HEK293 (cell line): ENCODE measurements around the gene RBBP5.

ENCODE experiments used
- IKZF3 ChIP-seq: fragments of 450-650 bp; IDR thresholded peaks from 2 replicates; pipeline ENCODE4 v1.5.0; 2018; ENCODE audit warnings: missing biosample characterization, mild to moderate bottlenecking, missing genetic modification characterization, moderate library complexity
- KLF10 ChIP-seq: fragments of 450-650 bp; IDR thresholded peaks from 2 replicates; pipeline ENCODE4 v1.5.1; 2018; ENCODE audit warnings: missing biosample characterization, mild to moderate bottlenecking, missing genetic modification characterization
- OVOL3 ChIP-seq: fragments of 450-650 bp; formaldehyde crosslinking; IDR thresholded peaks from 2 replicates; pipeline ENCODE4 v1.5.1; 2016; ENCODE audit warnings: missing biosample characterization, missing genetic modification characterization
- SCRT2 ChIP-seq: fragments of 450-650 bp; formaldehyde crosslinking; IDR thresholded peaks from 2 replicates; pipeline ENCODE4 v1.5.1; 2016; ENCODE audit warnings: missing biosample characterization, missing genetic modification characterization
- SETDB1 ChIP-seq: IDR thresholded peaks from one replicate; pipeline ENCODE4 v1.6.1; 2017; ENCODE audit warnings: mild to moderate bottlenecking, low read length, moderate library complexity, mixed read lengths; ENCODE audit not compliant: insufficient read length
- WT1 ChIP-seq: fragments of 450-650 bp; formaldehyde crosslinking; IDR thresholded peaks from 2 replicates; pipeline ENCODE4 v1.5.1; 2016; ENCODE audit warnings: missing biosample characterization, missing genetic modification characterization
- ZEB2 ChIP-seq: fragments of 450-650 bp; formaldehyde crosslinking; IDR thresholded peaks from 2 replicates; pipeline ENCODE4 v1.5.1; 2016; ENCODE audit warnings: missing biosample characterization, missing genetic modification characterization
- ZFHX2 ChIP-seq: fragments of 450-650 bp; formaldehyde crosslinking; conservative IDR thresholded peaks from 2 replicates; pipeline ENCODE4 v1.5.1; 2016; ENCODE audit warnings: missing biosample characterization, missing genetic modification characterization
- ZNF133 ChIP-seq: fragments of 450-650 bp; formaldehyde crosslinking; IDR thresholded peaks from 2 replicates; pipeline ENCODE4 v1.5.1; 2016; ENCODE audit warnings: missing biosample characterization, missing genetic modification characterization
- ZNF211 ChIP-seq: fragments of 450-650 bp; formaldehyde crosslinking; IDR thresholded peaks from 2 replicates; pipeline ENCODE4 v1.5.1; 2016; ENCODE audit warnings: low read depth, missing biosample characterization, missing genetic modification characterization
- ZNF354C ChIP-seq: fragments of 450-650 bp; formaldehyde crosslinking; IDR thresholded peaks from 2 replicates; pipeline ENCODE4 v1.5.1; 2016; ENCODE audit warnings: missing biosample characterization, missing genetic modification characterization, low read depth, borderline replicate concordance
- ZNF426 ChIP-seq: fragments of 450-650 bp; formaldehyde crosslinking; IDR thresholded peaks from 2 replicates; pipeline ENCODE4 v1.5.1; 2017; ENCODE audit warnings: missing biosample characterization, missing genetic modification characterization, mild to moderate bottlenecking, inconsistent platforms, moderate library complexity
- ZNF433 ChIP-seq: fragments of 450-650 bp; formaldehyde crosslinking; IDR thresholded peaks from 2 replicates; pipeline ENCODE4 v1.5.1; 2016; ENCODE audit warnings: missing biosample characterization, missing genetic modification characterization, low read depth
- ZNF510 ChIP-seq: fragments of 450-650 bp; formaldehyde crosslinking; IDR thresholded peaks from 2 replicates; pipeline ENCODE4 v1.5.1; 2018; ENCODE audit warnings: mild to moderate bottlenecking, missing genetic modification characterization, missing biosample characterization; ENCODE audit not compliant: insufficient replicate concordance
- ZNF549 ChIP-seq: fragments of 450-650 bp; IDR thresholded peaks from 2 replicates; pipeline ENCODE4 v1.5.1; 2018; ENCODE audit warnings: missing biosample characterization, missing genetic modification characterization, mild to moderate bottlenecking, inconsistent platforms, moderate library complexity
- ZNF555 ChIP-seq: fragments of 450-650 bp; formaldehyde crosslinking; conservative IDR thresholded peaks from 2 replicates; pipeline ENCODE4 v1.5.1; 2017; ENCODE audit warnings: missing biosample characterization, mild to moderate bottlenecking, missing genetic modification characterization, inconsistent platforms
- ZNF558 ChIP-seq: fragments of 450-650 bp; formaldehyde crosslinking; IDR thresholded peaks from 2 replicates; pipeline ENCODE4 v1.5.1; 2016; ENCODE audit warnings: missing biosample characterization, missing genetic modification characterization
- ZNF560 ChIP-seq: fragments of 450-650 bp; formaldehyde crosslinking; IDR thresholded peaks from 2 replicates; pipeline ENCODE4 v1.5.1; 2017; ENCODE audit warnings: missing biosample characterization, missing genetic modification characterization, borderline replicate concordance
- ZNF623 ChIP-seq: fragments of 450-650 bp; formaldehyde crosslinking; IDR thresholded peaks from 2 replicates; pipeline ENCODE4 v1.5.1; 2016; ENCODE audit warnings: missing biosample characterization, missing genetic modification characterization
- ZNF624 ChIP-seq: fragments of 450-650 bp; formaldehyde crosslinking; IDR thresholded peaks from 2 replicates; pipeline ENCODE4 v1.5.1; 2017; ENCODE audit warnings: missing biosample characterization, missing genetic modification characterization
- ZNF629 ChIP-seq: fragments of 450-650 bp; formaldehyde crosslinking; IDR thresholded peaks from 2 replicates; pipeline ENCODE4 v1.5.1; 2017; ENCODE audit warnings: missing biosample characterization, missing genetic modification characterization
- ZNF654 ChIP-seq: fragments of 450-650 bp; formaldehyde crosslinking; IDR thresholded peaks from 2 replicates; pipeline ENCODE4 v1.5.1; 2016; ENCODE audit warnings: low read depth, missing biosample characterization, missing genetic modification characterization
- ZNF791 ChIP-seq: fragments of 450-650 bp; formaldehyde crosslinking; IDR thresholded peaks from 2 replicates; pipeline ENCODE4 v1.5.1; 2016; ENCODE audit warnings: missing biosample characterization, missing genetic modification characterization
- ZNF830 ChIP-seq: fragments of 450-650 bp; IDR thresholded peaks from 2 replicates; pipeline ENCODE4 v1.5.0; 2018; ENCODE audit warnings: missing biosample characterization, missing genetic modification characterization, low read depth, mild to moderate bottlenecking, moderate library complexity
- ZNF843 ChIP-seq: fragments of 450-650 bp; formaldehyde crosslinking; IDR thresholded peaks from 2 replicates; pipeline ENCODE4 v1.5.1; 2016; ENCODE audit warnings: missing biosample characterization, missing genetic modification characterization
- ZSCAN23 ChIP-seq: fragments of 450-650 bp; formaldehyde crosslinking; IDR thresholded peaks from 2 replicates; pipeline ENCODE4 v1.5.1; 2016; ENCODE audit warnings: missing biosample characterization, missing genetic modification characterization
- TF ChIP-seq, protein P1 (sequence below): fragments of 450-650 bp; formaldehyde crosslinking; IDR thresholded peaks from 2 replicates; pipeline ENCODE4 v1.5.1; 2016; ENCODE audit warnings: missing biosample characterization, missing genetic modification characterization
- TF ChIP-seq, protein P2 (sequence below): fragments of 450-650 bp; formaldehyde crosslinking; IDR thresholded peaks from 2 replicates; pipeline ENCODE4 v1.5.1; 2017; ENCODE audit warnings: missing biosample characterization, missing genetic modification characterization
- TF ChIP-seq, protein P3 (sequence below): fragments of 450-650 bp; formaldehyde crosslinking; IDR thresholded peaks from 2 replicates; pipeline ENCODE4 v1.5.1; 2016; ENCODE audit warnings: missing biosample characterization, missing genetic modification characterization, low read depth
- TF ChIP-seq, protein P4 (sequence below): fragments of 450-650 bp; IDR thresholded peaks from 2 replicates; pipeline ENCODE4 v1.5.1; 2018; ENCODE audit warnings: missing biosample characterization, missing genetic modification characterization
- TF ChIP-seq, protein P5 (sequence below): fragments of 450-650 bp; formaldehyde crosslinking; IDR thresholded peaks from 2 replicates; pipeline ENCODE4 v1.5.1; 2016; ENCODE audit warnings: missing biosample characterization, missing genetic modification characterization
- TF ChIP-seq, protein P6 (sequence below): fragments of 450-650 bp; formaldehyde crosslinking; IDR thresholded peaks from 2 replicates; pipeline ENCODE4 v1.5.1; 2016; ENCODE audit warnings: missing biosample characterization, missing genetic modification characterization

The RBBP5 gene

DNA sequence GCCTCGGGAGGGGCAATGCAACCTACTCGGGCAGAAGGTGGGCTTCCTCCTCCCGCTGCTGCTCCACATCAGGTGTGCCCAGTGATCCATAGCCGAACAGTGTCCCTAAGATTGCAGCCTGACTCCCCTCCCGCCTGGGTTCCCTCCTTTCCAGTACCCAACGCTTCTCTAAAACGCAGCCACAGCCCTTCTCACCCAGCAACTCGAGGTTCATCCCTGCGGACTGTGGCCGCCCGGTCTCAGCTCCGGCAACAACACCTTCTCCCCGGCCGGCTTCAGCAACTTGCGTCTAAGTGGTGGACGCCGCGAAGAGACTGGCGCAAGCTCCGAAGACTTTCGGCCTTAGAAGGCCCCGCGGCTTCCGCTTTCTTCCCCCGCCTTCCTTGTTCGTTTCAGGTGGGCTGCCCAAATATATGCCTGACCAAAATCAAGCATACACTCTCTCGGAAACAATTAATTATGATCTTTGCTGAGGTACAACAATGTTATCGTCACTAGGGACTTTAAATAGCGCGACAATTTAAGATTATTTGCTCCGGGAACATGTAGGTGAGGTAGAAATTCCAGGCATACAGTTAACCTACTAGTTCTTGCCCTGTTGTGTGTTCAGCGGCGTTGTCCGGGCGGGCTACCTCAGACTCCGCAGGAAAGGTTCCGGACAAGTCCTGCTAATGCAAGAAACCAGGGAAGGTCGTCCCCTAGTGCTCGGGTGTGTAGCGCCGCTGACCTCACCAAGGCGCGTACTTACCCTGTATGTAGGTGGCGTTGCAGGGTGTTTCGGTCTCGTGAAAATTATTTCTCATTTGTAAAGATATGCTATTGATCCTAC is at the start of gene RBBP5 (continued):
- TF ChIP-seq ZNF426 (tag by site-specific recombination) (no peak), ZNF830 (no peak), ZNF843 (tag by site-specific recombination) (peak; percentile 85), ZNF510 (tag by site-specific recombination) (no peak), ZEB2 (tag by site-specific recombination) (peak; percentile 94), ZNF623 (peak; percentile 59), ZNF211 (tag by site-specific recombination) (no peak), IKZF3 (peak; percentile 94), ZNF560 (no peak), SCRT2 (tag by site-specific recombination) (peak; percentile 78), ZSCAN23 (tag by site-specific recombination) (peak; percentile 99), ZNF791 (no peak), KLF10 (tag by site-specific recombination) (peak; percentile 86), ZNF558 (peak; percentile 95), OVOL3 (tag by site-specific recombination) (peak; percentile 63; the same call in 1 of the 2 replicates), ZNF133 (tag by site-specific recombination) (peak; percentile 81), ZNF354C (tag by site-specific recombination) (no peak), ZNF555 (tag by site-specific recombination) (no peak), ZNF433 (tag by site-specific recombination) (no peak), ZNF654 (peak; percentile 41; the same call in 1 of the 2 replicates), WT1 (tag by site-specific recombination) (peak; percentile 51; the same call in 1 of the 2 replicates), ZNF629 (tag by site-specific recombination) (peak; percentile 95), ZNF549 (tag by site-specific recombination) (no peak), SETDB1 (peak; percentile 28), ZNF624 (tag by site-specific recombination) (peak; percentile 87; the same call in 1 of the 2 replicates), ZFHX2 (peak; percentile 83)
- TF ChIP-seq, protein P1, sequence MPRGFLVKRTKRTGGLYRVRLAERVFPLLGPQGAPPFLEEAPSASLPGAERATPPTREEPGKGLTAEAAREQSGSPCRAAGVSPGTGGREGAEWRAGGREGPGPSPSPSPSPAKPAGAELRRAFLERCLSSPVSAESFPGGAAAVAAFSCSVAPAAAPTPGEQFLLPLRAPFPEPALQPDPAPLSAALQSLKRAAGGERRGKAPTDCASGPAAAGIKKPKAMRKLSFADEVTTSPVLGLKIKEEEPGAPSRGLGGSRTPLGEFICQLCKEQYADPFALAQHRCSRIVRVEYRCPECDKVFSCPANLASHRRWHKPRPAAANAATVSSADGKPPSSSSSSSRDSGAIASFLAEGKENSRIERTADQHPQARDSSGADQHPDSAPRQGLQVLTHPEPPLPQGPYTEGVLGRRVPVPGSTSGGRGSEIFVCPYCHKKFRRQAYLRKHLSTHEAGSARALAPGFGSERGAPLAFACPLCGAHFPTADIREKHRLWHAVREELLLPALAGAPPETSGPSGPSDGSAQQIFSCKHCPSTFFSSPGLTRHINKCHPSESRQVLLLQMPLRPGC (tag by site-specific recombination) = peak; percentile 92
- TF ChIP-seq, protein P2, sequence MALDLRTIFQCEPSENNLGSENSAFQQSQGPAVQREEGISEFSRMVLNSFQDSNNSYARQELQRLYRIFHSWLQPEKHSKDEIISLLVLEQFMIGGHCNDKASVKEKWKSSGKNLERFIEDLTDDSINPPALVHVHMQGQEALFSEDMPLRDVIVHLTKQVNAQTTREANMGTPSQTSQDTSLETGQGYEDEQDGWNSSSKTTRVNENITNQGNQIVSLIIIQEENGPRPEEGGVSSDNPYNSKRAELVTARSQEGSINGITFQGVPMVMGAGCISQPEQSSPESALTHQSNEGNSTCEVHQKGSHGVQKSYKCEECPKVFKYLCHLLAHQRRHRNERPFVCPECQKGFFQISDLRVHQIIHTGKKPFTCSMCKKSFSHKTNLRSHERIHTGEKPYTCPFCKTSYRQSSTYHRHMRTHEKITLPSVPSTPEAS (tag by site-specific recombination) = peak; percentile 85
- TF ChIP-seq, protein P3, sequence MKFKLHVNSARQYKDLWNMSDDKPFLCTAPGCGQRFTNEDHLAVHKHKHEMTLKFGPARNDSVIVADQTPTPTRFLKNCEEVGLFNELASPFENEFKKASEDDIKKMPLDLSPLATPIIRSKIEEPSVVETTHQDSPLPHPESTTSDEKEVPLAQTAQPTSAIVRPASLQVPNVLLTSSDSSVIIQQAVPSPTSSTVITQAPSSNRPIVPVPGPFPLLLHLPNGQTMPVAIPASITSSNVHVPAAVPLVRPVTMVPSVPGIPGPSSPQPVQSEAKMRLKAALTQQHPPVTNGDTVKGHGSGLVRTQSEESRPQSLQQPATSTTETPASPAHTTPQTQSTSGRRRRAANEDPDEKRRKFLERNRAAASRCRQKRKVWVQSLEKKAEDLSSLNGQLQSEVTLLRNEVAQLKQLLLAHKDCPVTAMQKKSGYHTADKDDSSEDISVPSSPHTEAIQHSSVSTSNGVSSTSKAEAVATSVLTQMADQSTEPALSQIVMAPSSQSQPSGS = peak; percentile 73
- TF ChIP-seq, protein P4, sequence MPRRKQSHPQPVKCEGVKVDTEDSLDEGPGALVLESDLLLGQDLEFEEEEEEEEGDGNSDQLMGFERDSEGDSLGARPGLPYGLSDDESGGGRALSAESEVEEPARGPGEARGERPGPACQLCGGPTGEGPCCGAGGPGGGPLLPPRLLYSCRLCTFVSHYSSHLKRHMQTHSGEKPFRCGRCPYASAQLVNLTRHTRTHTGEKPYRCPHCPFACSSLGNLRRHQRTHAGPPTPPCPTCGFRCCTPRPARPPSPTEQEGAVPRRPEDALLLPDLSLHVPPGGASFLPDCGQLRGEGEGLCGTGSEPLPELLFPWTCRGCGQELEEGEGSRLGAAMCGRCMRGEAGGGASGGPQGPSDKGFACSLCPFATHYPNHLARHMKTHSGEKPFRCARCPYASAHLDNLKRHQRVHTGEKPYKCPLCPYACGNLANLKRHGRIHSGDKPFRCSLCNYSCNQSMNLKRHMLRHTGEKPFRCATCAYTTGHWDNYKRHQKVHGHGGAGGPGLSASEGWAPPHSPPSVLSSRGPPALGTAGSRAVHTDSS (tag by site-specific recombination) = peak; percentile 78
- TF ChIP-seq, protein P5, sequence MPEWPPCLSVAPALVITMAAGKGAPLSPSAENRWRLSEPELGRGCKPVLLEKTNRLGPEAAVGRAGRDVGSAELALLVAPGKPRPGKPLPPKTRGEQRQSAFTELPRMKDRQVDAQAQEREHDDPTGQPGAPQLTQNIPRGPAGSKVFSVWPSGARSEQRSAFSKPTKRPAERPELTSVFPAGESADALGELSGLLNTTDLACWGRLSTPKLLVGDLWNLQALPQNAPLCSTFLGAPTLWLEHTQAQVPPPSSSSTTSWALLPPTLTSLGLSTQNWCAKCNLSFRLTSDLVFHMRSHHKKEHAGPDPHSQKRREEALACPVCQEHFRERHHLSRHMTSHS = 0 out of 2 replicates have a peak, but pooled peaks have one; percentile 63
- TF ChIP-seq, protein P6, sequence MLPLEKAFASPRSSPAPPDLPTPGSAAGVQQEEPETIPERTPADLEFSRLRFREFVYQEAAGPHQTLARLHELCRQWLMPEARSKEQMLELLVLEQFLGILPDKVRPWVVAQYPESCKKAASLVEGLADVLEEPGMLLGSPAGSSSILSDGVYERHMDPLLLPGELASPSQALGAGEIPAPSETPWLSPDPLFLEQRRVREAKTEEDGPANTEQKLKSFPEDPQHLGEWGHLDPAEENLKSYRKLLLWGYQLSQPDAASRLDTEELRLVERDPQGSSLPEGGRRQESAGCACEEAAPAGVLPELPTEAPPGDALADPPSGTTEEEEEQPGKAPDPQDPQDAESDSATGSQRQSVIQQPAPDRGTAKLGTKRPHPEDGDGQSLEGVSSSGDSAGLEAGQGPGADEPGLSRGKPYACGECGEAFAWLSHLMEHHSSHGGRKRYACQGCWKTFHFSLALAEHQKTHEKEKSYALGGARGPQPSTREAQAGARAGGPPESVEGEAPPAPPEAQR (tag by site-specific recombination) = peak; percentile 98
